K562 (cell line): Measurements from ENCODE around the gene ZNF195. TPM values are rescaled to one million over a fixed set of nuclear protein-coding genes. Genes with fewer than 3 reads are reported as not detected.

Experiments
- BRCA1 ChIP-seq, 2 experiments: fragments of 450-650 bp in 1 of 2; sonication (generic) in 1 of 2; formaldehyde crosslinking in 1 of 2; IDR thresholded peaks; 2 replicates each; pipeline versions ENCODE4 v1.5.0 to v1.6.1; 2017 to 2020; ENCODE audit warnings: mild to moderate bottlenecking in 1 of 2, missing genetic modification reagents in 1 of 2
- CBX2 ChIP-seq: fragments of 200-600 bp; sonication (generic); IDR thresholded peaks from one replicate; pipeline ENCODE4 v1.6.1; 2012; ENCODE audit warnings: mild to moderate bottlenecking, low read length, inconsistent platforms; ENCODE audit not compliant: insufficient read depth, poor library complexity, severe bottlenecking
- NR2F6 ChIP-seq: fragments of 450-650 bp; formaldehyde crosslinking; IDR thresholded peaks from 2 replicates; pipeline ENCODE4 v1.4.0; 2020; ENCODE audit warnings: mild to moderate bottlenecking
- PCBP2 ChIP-seq: fragments of 200-400 bp; formaldehyde crosslinking; IDR thresholded peaks from 2 replicates; pipeline ENCODE4 v1.6.1; 2018; ENCODE audit warnings: low read length, low read depth, mild to moderate bottlenecking, moderate library complexity; ENCODE audit not compliant: poor library complexity, severe bottlenecking
- PRMT5 ChIP-seq: sonication (generic); formaldehyde crosslinking; IDR thresholded peaks from 2 replicates; pipeline ENCODE4 v1.5.0; 2020; ENCODE audit warnings: missing genetic modification reagents
- RAD21 ChIP-seq, 2 experiments: fragments of 250-450 bp in 1 of 2; fragments of 450-650 bp in 1 of 2; sonication (Bioruptor Pico) in 1 of 2; formaldehyde crosslinking in 1 of 2; IDR thresholded peaks in 1 of 2; conservative IDR thresholded peaks in 1 of 2; 2 replicates each; pipeline versions ENCODE4 v1.4.0 to v1.8.0; 2020 to 2022; ENCODE audit warnings: mild to moderate bottlenecking in 2 of 2, moderate library complexity in 1 of 2
- SMARCE1 ChIP-seq: fragments of 450-650 bp; IDR thresholded peaks from 2 replicates; pipeline ENCODE4 v1.7.1; 2016; ENCODE audit warnings: mild to moderate bottlenecking
- SP2 ChIP-seq: IDR thresholded peaks from 2 replicates; pipeline ENCODE4 v1.6.1; 2011; ENCODE audit warnings: mild to moderate bottlenecking, low read depth, low read length, moderate library complexity; ENCODE audit not compliant: poor library complexity, severe bottlenecking; ENCODE audit errors: extremely low read depth
- TCF3 ChIP-seq: sonication (generic); formaldehyde crosslinking; IDR thresholded peaks from 2 replicates; pipeline ENCODE4 v1.4.0; 2020; ENCODE audit warnings: mild to moderate bottlenecking, missing genetic modification reagents
- THRAP3 ChIP-seq: fragments of 450-650 bp; IDR thresholded peaks from 2 replicates; pipeline ENCODE4 v1.6.1; 2016; ENCODE audit warnings: mild to moderate bottlenecking, inconsistent platforms, borderline replicate concordance
- ZNF12 ChIP-seq: sonication (generic); formaldehyde crosslinking; IDR thresholded peaks from 2 replicates; pipeline ENCODE4 v1.4.0; 2020; ENCODE audit warnings: mild to moderate bottlenecking, missing genetic modification reagents
- ZNF184 ChIP-seq: sonication (generic); formaldehyde crosslinking; IDR thresholded peaks from 2 replicates; pipeline ENCODE4 v1.5.0; 2020; ENCODE audit warnings: missing genetic modification reagents
- polyA plus RNA-seq, 8 experiments: library from polyadenylated mRNA; depleted of rRNA in 4 of 8; stranded (reverse) in 5 of 8; unstranded in 3 of 8; fragments of >200 nt; fragmentation: Nextera tagmentation in 2 of 8; fragmentation: Illumina TruSeq in 1 of 8; extraction: Ambion mirVana in 2 of 8; extraction: Trizol in 1 of 8; gene quantifications; 2 replicates each; pipeline versions ENCODE4 v1.2.1 to v1.2.3, GENCODE V29; 2011 to 2014; ENCODE audit warnings: inconsistent platforms in 1 of 8, missing spikeins in 1 of 8
- total RNA-seq, 7 experiments: library from RNA; depleted of rRNA in 6 of 7; stranded (reverse); fragments of >200 nt in 6 of 7; fragmentation: Illumina TruSeq in 2 of 7; extraction: Trizol in 2 of 7; gene quantifications; 2 replicates each; pipeline versions ENCODE4 v1.2.1 to v1.2.3, GENCODE V29; 2011 to 2021; ENCODE audit warnings: low replicate concordance in 1 of 7
- TF ChIP-seq, protein P1 (sequence below): fragments of 250-450 bp; sonication (Bioruptor Pico); IDR thresholded peaks from 2 replicates; pipeline ENCODE4 v1.9.0; 2021; ENCODE audit warnings: mild to moderate bottlenecking, inconsistent platforms
- TF ChIP-seq, protein P2 (sequence below): fragments of 250-450 bp; sonication (Bioruptor Pico); IDR thresholded peaks from 2 replicates; pipeline ENCODE4 v1.4.0; 2020; ENCODE audit warnings: mild to moderate bottlenecking, moderate library complexity, borderline replicate concordance
- TF ChIP-seq, protein P3 (sequence below): fragments of 450-650 bp; IDR thresholded peaks from 2 replicates; pipeline ENCODE4 v1.6.1; 2014; ENCODE audit warnings: low read depth, mild to moderate bottlenecking, moderate library complexity, borderline replicate concordance
- TF ChIP-seq, protein P4 (sequence below): fragments of 450-650 bp; formaldehyde crosslinking; IDR thresholded peaks from 2 replicates; pipeline ENCODE4 v1.4.0; 2020; ENCODE audit warnings: mild to moderate bottlenecking, moderate library complexity

The ZNF195 gene
- total and polyA plus RNA-seq, 9 of the 15 experiments (the other 6 are each of a cell fraction or from before 2014, with no cell fraction given) = 42.1 to 75.5 (median 60.4) TPM

DNA sequence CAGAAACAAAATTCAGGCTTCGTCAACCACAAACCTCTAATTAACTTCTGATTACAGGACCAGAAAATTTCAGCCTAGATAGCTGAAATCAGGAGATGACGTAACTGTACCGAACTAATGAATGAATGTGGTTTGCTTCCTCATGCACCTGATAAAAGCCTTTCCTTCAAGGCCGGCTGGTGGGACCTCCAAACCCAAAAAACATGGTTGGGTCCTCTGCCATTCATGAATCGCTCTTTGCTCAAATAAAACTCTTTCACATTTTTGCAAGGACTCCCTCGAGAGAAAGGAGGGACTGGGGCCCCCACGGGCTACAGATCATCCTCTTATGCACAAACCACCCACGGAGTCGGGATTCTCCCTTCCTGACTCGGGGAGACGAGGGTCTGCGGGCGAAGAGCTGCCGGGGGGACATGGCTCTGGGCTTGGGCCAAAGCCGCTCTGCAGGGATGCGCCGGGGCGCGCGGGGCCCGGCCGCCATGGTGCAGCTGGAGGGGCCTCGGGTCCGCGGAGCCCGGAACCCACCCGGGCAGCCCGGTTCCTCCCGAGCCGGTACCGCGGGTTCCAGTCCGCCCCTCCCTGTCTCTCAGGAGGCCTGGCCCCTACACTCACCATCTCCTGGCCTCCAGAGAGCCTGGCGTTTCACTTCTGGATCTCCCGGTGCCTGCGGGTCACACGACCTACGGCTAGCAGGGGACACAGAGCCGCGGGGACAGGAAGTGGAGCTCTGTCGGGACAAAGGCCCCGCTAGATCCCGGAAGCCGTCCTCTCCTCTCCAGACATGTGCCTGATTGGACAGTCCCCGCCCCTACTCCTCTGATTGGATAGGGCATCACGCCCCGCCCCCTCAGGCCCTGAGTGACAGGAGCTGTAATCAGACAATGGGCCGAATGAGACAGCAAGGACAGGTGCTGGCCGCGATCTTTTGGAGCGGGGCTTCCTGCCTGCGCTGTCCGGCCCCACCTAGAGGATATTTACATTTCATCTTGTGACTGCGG lies at the start of gene ZNF195 (continued):
- TF ChIP-seq, protein P1, sequence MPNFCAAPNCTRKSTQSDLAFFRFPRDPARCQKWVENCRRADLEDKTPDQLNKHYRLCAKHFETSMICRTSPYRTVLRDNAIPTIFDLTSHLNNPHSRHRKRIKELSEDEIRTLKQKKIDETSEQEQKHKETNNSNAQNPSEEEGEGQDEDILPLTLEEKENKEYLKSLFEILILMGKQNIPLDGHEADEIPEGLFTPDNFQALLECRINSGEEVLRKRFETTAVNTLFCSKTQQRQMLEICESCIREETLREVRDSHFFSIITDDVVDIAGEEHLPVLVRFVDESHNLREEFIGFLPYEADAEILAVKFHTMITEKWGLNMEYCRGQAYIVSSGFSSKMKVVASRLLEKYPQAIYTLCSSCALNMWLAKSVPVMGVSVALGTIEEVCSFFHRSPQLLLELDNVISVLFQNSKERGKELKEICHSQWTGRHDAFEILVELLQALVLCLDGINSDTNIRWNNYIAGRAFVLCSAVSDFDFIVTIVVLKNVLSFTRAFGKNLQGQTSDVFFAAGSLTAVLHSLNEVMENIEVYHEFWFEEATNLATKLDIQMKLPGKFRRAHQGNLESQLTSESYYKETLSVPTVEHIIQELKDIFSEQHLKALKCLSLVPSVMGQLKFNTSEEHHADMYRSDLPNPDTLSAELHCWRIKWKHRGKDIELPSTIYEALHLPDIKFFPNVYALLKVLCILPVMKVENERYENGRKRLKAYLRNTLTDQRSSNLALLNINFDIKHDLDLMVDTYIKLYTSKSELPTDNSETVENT = peak; percentile 83; the same call in 1 of the 2 replicates
- 0 out of 2 replicates have a peak, but pooled peaks have one; percentile 24 for TF ChIP-seq SMARCE1
- no peak for TF ChIP-seq TCF3 (CRISPR knock-in tag)
- TF ChIP-seq PRMT5 = no peak
- TF ChIP-seq, protein P2, sequence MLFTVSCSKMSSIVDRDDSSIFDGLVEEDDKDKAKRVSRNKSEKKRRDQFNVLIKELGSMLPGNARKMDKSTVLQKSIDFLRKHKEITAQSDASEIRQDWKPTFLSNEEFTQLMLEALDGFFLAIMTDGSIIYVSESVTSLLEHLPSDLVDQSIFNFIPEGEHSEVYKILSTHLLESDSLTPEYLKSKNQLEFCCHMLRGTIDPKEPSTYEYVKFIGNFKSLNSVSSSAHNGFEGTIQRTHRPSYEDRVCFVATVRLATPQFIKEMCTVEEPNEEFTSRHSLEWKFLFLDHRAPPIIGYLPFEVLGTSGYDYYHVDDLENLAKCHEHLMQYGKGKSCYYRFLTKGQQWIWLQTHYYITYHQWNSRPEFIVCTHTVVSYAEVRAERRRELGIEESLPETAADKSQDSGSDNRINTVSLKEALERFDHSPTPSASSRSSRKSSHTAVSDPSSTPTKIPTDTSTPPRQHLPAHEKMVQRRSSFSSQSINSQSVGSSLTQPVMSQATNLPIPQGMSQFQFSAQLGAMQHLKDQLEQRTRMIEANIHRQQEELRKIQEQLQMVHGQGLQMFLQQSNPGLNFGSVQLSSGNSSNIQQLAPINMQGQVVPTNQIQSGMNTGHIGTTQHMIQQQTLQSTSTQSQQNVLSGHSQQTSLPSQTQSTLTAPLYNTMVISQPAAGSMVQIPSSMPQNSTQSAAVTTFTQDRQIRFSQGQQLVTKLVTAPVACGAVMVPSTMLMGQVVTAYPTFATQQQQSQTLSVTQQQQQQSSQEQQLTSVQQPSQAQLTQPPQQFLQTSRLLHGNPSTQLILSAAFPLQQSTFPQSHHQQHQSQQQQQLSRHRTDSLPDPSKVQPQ (CRISPR knock-in tag) = no peak
- no peak for TF ChIP-seq BRCA1 (IDR thresholded peaks at IDR 0.05)
- 0 out of 2 replicates have a peak, but pooled peaks have one; percentile 42 for TF ChIP-seq BRCA1 (CRISPR knock-in tag; IDR thresholded peaks at IDR 0.05)
- TF ChIP-seq, protein P3, sequence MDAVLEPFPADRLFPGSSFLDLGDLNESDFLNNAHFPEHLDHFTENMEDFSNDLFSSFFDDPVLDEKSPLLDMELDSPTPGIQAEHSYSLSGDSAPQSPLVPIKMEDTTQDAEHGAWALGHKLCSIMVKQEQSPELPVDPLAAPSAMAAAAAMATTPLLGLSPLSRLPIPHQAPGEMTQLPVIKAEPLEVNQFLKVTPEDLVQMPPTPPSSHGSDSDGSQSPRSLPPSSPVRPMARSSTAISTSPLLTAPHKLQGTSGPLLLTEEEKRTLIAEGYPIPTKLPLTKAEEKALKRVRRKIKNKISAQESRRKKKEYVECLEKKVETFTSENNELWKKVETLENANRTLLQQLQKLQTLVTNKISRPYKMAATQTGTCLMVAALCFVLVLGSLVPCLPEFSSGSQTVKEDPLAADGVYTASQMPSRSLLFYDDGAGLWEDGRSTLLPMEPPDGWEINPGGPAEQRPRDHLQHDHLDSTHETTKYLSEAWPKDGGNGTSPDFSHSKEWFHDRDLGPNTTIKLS = peak; percentile 55; the same call in 1 of the 2 replicates
- no peak for TF ChIP-seq ZNF184 (CRISPR knock-in tag)
- no peak for TF ChIP-seq NR2F6 (CRISPR knock-in tag)
- no peak for TF ChIP-seq THRAP3
- peak; percentile 48 for TF ChIP-seq SP2
- 0 out of 4 replicates have a peak, but pooled peaks of 1 of the 2 experiments have one; percentile 18 for TF ChIP-seq RAD21 (CRISPR knock-in tag; conservative IDR thresholded peaks at IDR 0.05 in 1 of 2, IDR thresholded peaks at IDR 0.05 in 1 of 2)
- TF ChIP-seq, protein P4, sequence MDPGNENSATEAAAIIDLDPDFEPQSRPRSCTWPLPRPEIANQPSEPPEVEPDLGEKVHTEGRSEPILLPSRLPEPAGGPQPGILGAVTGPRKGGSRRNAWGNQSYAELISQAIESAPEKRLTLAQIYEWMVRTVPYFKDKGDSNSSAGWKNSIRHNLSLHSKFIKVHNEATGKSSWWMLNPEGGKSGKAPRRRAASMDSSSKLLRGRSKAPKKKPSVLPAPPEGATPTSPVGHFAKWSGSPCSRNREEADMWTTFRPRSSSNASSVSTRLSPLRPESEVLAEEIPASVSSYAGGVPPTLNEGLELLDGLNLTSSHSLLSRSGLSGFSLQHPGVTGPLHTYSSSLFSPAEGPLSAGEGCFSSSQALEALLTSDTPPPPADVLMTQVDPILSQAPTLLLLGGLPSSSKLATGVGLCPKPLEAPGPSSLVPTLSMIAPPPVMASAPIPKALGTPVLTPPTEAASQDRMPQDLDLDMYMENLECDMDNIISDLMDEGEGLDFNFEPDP = no peak
- no peak for TF ChIP-seq CBX2
- TF ChIP-seq PCBP2 = no peak
- peak; percentile 72; the same call in 1 of the 2 replicates for TF ChIP-seq ZNF12 (CRISPR knock-in tag)
